MM.1S (cell line): ENCODE data around the gene UNC13B.

Experiments used
- DNase-seq: peaks from one replicate; pipeline ENCODE4 v3.0.0-alpha.2; 2015
- H2AFZ ChIP-seq: fragments of 300-600 bp; sonication (generic); 2 replicates; pipeline ENCODE4 v1.6.0; 2016; ENCODE audit warnings: antibody characterized with exemption, low read length
- H3F3A ChIP-seq: fragments of 300-600 bp; sonication (generic); 2 replicates; pipeline ENCODE4 v1.6.1; 2016; ENCODE audit warnings: mild to moderate bottlenecking, antibody characterized with exemption, low read length, moderate library complexity, mixed read lengths; ENCODE audit not compliant: insufficient read depth
- H3K27ac ChIP-seq: fragments of 300-600 bp; sonication (generic); 2 replicates; pipeline ENCODE4 v1.5.1; 2016; ENCODE audit warnings: mild to moderate bottlenecking, low read length
- H3K27me3 ChIP-seq: fragments of 300-600 bp; sonication (generic); replicated peaks from 2 replicates; pipeline ENCODE4 v1.6.0; 2016; ENCODE audit warnings: low read length; ENCODE audit not compliant: insufficient read depth
- H3K36me3 ChIP-seq: fragments of 300-600 bp; sonication (generic); replicated peaks from 2 replicates; pipeline ENCODE4 v1.6.1; 2016; ENCODE audit warnings: mild to moderate bottlenecking, low read length, mixed read lengths; ENCODE audit not compliant: insufficient read depth
- H3K4me1 ChIP-seq: fragments of 300-600 bp; sonication (generic); 2 replicates; pipeline ENCODE4 v1.6.1; 2016; ENCODE audit warnings: low read length, mixed read lengths
- H3K4me2 ChIP-seq: fragments of 300-600 bp; sonication (generic); 2 replicates; pipeline ENCODE4 v1.6.0; 2016; ENCODE audit warnings: low read depth, low read length
- H3K4me3 ChIP-seq: fragments of 300-600 bp; sonication (generic); 2 replicates; pipeline ENCODE4 v1.5.1; 2016; ENCODE audit warnings: low read length, mixed read lengths
- H3K79me2 ChIP-seq: fragments of 300-600 bp; sonication (generic); 2 replicates; pipeline ENCODE4 v1.6.1; 2016; ENCODE audit warnings: mixed run types, low read length, mixed read lengths
- H3K9ac ChIP-seq: fragments of 300-600 bp; sonication (generic); 2 replicates; pipeline ENCODE4 v1.6.1; 2016; ENCODE audit warnings: low read length, mixed read lengths
- H3K9me2 ChIP-seq: fragments of 300-600 bp; sonication (generic); replicated peaks from 2 replicates; pipeline ENCODE4 v1.6.1; 2016; ENCODE audit warnings: mild to moderate bottlenecking, low read length, mixed read lengths; ENCODE audit not compliant: insufficient read depth
- H3K9me3 ChIP-seq: fragments of 300-600 bp; sonication (generic); replicated peaks from 2 replicates; pipeline ENCODE4 v1.6.1; 2016; ENCODE audit warnings: mild to moderate bottlenecking, low read length, mixed read lengths; ENCODE audit not compliant: insufficient read depth
- H4K20me1 ChIP-seq: fragments of 300-600 bp; sonication (generic); 2 replicates; pipeline ENCODE4 v1.6.1; 2016; ENCODE audit warnings: mild to moderate bottlenecking, low read length, moderate library complexity, mixed read lengths; ENCODE audit not compliant: insufficient read depth
- EZH2 ChIP-seq: fragments of 300-600 bp; sonication (generic); optimal IDR thresholded peaks from 2 replicates; pipeline ENCODE3; 2017; ENCODE audit warnings: low read depth, mild to moderate bottlenecking, antibody characterized with exemption, low read length, mixed read lengths
- EZH2phosphoT487 ChIP-seq: fragments of 300-600 bp; sonication (generic); IDR thresholded peaks from 2 replicates; pipeline ENCODE4 v1.6.1; 2018; ENCODE audit warnings: antibody characterized with exemption, low read length
- TF ChIP-seq, protein P1 (sequence below): fragments of 300-600 bp; sonication (generic); IDR thresholded peaks from 2 replicates; pipeline ENCODE4 v1.5.1; 2016; ENCODE audit warnings: antibody characterized with exemption, low read length, mixed read lengths

Gene UNC13B

DNA sequence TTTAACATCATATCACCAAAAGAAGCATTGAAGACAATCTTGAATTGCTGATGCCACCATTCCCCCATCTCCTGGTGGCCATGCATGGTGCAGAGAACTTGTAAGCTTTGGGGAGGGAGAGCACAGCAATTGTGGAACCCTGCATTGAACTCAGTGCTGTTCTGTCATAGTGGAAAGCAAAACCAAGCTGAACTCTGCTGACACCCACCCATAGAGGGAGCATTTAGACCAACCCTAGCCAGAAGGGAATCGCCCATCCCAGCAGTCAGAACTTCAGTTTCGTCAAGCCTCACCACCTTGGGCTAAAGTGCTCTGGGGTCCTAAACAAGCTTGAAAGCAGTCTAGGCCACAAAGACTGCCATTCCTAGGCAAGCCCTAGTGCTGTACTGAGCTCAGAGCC is 290.7 kb downstream of the UNC13B start:
- TF ChIP-seq, protein P1, sequence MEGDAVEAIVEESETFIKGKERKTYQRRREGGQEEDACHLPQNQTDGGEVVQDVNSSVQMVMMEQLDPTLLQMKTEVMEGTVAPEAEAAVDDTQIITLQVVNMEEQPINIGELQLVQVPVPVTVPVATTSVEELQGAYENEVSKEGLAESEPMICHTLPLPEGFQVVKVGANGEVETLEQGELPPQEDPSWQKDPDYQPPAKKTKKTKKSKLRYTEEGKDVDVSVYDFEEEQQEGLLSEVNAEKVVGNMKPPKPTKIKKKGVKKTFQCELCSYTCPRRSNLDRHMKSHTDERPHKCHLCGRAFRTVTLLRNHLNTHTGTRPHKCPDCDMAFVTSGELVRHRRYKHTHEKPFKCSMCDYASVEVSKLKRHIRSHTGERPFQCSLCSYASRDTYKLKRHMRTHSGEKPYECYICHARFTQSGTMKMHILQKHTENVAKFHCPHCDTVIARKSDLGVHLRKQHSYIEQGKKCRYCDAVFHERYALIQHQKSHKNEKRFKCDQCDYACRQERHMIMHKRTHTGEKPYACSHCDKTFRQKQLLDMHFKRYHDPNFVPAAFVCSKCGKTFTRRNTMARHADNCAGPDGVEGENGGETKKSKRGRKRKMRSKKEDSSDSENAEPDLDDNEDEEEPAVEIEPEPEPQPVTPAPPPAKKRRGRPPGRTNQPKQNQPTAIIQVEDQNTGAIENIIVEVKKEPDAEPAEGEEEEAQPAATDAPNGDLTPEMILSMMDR: no peak; the same call in 1 of the 2 replicates
- TF ChIP-seq EZH2 (no peak), EZH2phosphoT487 (no peak)

DNA sequence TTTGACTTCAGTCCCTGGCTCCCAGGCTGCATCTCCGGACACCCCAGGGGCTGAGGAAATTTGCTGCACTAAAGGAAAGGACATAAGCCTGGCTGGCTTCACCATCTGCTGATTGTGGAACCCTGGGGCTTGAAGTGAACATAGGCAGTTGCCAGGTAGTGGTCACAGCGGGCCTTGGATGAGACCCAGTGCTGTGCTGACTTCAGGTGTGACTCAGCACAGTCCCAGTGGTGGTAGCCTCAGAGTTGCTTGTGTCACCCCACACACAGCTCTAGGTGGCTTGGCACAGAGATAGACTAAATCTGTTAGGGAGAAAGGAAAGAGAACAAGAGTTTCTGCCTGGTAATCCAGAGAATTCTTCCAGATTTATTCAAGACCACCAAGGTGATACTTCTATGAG is 292.0 kb downstream of the UNC13B start:
- Histone ChIP-seq H3K9me2 (no peaks in the 10 kb centered on the region), H3F3A (no peaks in the 10 kb centered on the region), H3K9ac (no peak overlapping the region), H4K20me1 (no peaks in the 10 kb centered on the region), H3K27me3 (no peaks in the 10 kb centered on the region), H3K4me3 (no peak overlapping the region), H3K79me2 (no peaks in the 10 kb centered on the region), H2AFZ (no peak overlapping the region), H3K4me2 (no peak overlapping the region), H3K27ac (no peak overlapping the region), H3K4me1 (no peaks in the 10 kb centered on the region), H3K9me3 (no peaks in the 10 kb centered on the region), H3K36me3 (no peaks in the 10 kb centered on the region)
- TF ChIP-seq, protein P1: no peak
- no peak for TF ChIP-seq EZH2phosphoT487
- no peak for DNase-seq

More for the DNA sequence above, 290.7 kb downstream of the UNC13B start:
- DNase-seq: no peak
- Histone ChIP-seq H3K4me2 (no peak overlapping the region), H4K20me1 (no peaks in the 10 kb centered on the region), H3K9ac (no peak overlapping the region), H3K9me2 (no peaks in the 10 kb centered on the region), H3F3A (no peaks in the 10 kb centered on the region), H3K4me3 (no peak overlapping the region), H3K36me3 (no peaks in the 10 kb centered on the region), H3K27ac (no peak overlapping the region), H3K79me2 (no peaks in the 10 kb centered on the region), H3K4me1 (no peaks in the 10 kb centered on the region), H3K27me3 (no peaks in the 10 kb centered on the region), H2AFZ (no peak overlapping the region), H3K9me3 (no peaks in the 10 kb centered on the region)
